ENCODE measurements around the gene PTPRH.

The PTPRH gene

GRCh38 chr19:55241935-55242464, 32.7 kb upstream of the PTPRH start:
- Histone ChIP-seq H3K9ac (ENCODE audit: low read depth, low read length) (no peak overlapping the region), H3K9me3 (ENCODE audit: insufficient read depth, low read depth, low read length) (no peaks in the 10 kb centered on the region), H3K27me3 (ENCODE audit: insufficient read depth, low read length) (no peaks in the 10 kb centered on the region), H3K4me1 (ENCODE audit: insufficient read depth, low read length) (no peaks in the 10 kb centered on the region), H3K36me3 (ENCODE audit: insufficient read depth, low read depth, low read length) (peaks cover 92% of the 10 kb centered on the region), H3K4me3 (ENCODE audit: low read length) (no peak overlapping the region), H3K27ac (ENCODE audit: low read length) (no peak overlapping the region)

- H3K9me3 ChIP-seq (ENCODE audit: insufficient read depth, low read depth, low read length): no peaks in the 10 kb centered on the region
- no peak overlapping the region for H3K27ac ChIP-seq (ENCODE audit: low read length)
- no peaks in the 10 kb centered on the region for H3K27me3 ChIP-seq (ENCODE audit: insufficient read depth, low read length)
- no peak overlapping the region for H3K9ac ChIP-seq (ENCODE audit: low read depth, low read length)
- no peak overlapping the region for H3K4me3 ChIP-seq (ENCODE audit: low read length)
- H3K36me3 ChIP-seq (ENCODE audit: insufficient read depth, low read depth, low read length): peaks cover 92% of the 10 kb centered on the region
- no peaks in the 10 kb centered on the region for H3K4me1 ChIP-seq (ENCODE audit: insufficient read depth, low read length)
These were observed 32.0 kb upstream of the PTPRH start for GRCh38 chr19:55241143-55241934.

GRCh38 chr19:55240713-55241020, 31.4 kb upstream of the PTPRH start:
- Histone ChIP-seq H3K4me1 (ENCODE audit: insufficient read depth, low read length) (no peaks in the 10 kb centered on the region), H3K9ac (ENCODE audit: low read depth, low read length) (no peak overlapping the region), H3K27ac (ENCODE audit: low read length) (no peak overlapping the region), H3K4me3 (ENCODE audit: low read length) (no peak overlapping the region), H3K27me3 (ENCODE audit: insufficient read depth, low read length) (no peaks in the 10 kb centered on the region), H3K36me3 (ENCODE audit: insufficient read depth, low read depth, low read length) (peaks cover 92% of the 10 kb centered on the region), H3K9me3 (ENCODE audit: insufficient read depth, low read depth, low read length) (no peaks in the 10 kb centered on the region)

- H3K4me1 ChIP-seq (ENCODE audit: insufficient read depth, low read length): no peaks in the 10 kb centered on the region
- H3K36me3 ChIP-seq (ENCODE audit: insufficient read depth, low read depth, low read length): peaks cover 91% of the 10 kb centered on the region
- no peaks in the 10 kb centered on the region for H3K27me3 ChIP-seq (ENCODE audit: insufficient read depth, low read length)
- no peak overlapping the region for H3K4me3 ChIP-seq (ENCODE audit: low read length)
- no peaks in the 10 kb centered on the region for H3K9me3 ChIP-seq (ENCODE audit: insufficient read depth, low read depth, low read length)
- H3K9ac ChIP-seq (ENCODE audit: low read depth, low read length): no peak overlapping the region
- no peak overlapping the region for H3K27ac ChIP-seq (ENCODE audit: low read length)
These were observed 29.7 kb upstream of the PTPRH start for GRCh38 chr19:55239004-55239403.

GRCh38 chr19:55238030-55238429, 28.7 kb upstream of the PTPRH start:
- no peak overlapping the region for H3K4me3 ChIP-seq (ENCODE audit: low read length)
- peaks cover 89% of the 10 kb centered on the region for H3K36me3 ChIP-seq (ENCODE audit: insufficient read depth, low read depth, low read length)
- H3K9me3 ChIP-seq (ENCODE audit: insufficient read depth, low read depth, low read length): no peaks in the 10 kb centered on the region
- H3K9ac ChIP-seq (ENCODE audit: low read depth, low read length): no peak overlapping the region
- no peaks in the 10 kb centered on the region for H3K27me3 ChIP-seq (ENCODE audit: insufficient read depth, low read length)
- no peak overlapping the region for H3K27ac ChIP-seq (ENCODE audit: low read length)
- H3K4me1 ChIP-seq (ENCODE audit: insufficient read depth, low read length): no peaks in the 10 kb centered on the region

- Histone ChIP-seq H3K4me3 (ENCODE audit: low read length) (no peak overlapping the region), H3K4me1 (ENCODE audit: insufficient read depth, low read length) (no peaks in the 10 kb centered on the region), H3K36me3 (ENCODE audit: insufficient read depth, low read depth, low read length) (peaks cover 66% of the 10 kb centered on the region), H3K9ac (ENCODE audit: low read depth, low read length) (no peak overlapping the region), H3K27me3 (ENCODE audit: insufficient read depth, low read length) (no peaks in the 10 kb centered on the region), H3K27ac (ENCODE audit: low read length) (no peak overlapping the region), H3K9me3 (ENCODE audit: insufficient read depth, low read depth, low read length) (no peaks in the 10 kb centered on the region)
These were observed 23.7 kb upstream of the PTPRH start for GRCh38 chr19:55232986-55233385.

- no peak overlapping the region for H3K9ac ChIP-seq (ENCODE audit: low read depth, low read length)
- H3K4me1 ChIP-seq (ENCODE audit: insufficient read depth, low read length): no peaks in the 10 kb centered on the region
- no peak overlapping the region for H3K27ac ChIP-seq (ENCODE audit: low read length)
- no peaks in the 10 kb centered on the region for H3K27me3 ChIP-seq (ENCODE audit: insufficient read depth, low read length)
- peaks cover 58% of the 10 kb centered on the region for H3K36me3 ChIP-seq (ENCODE audit: insufficient read depth, low read depth, low read length)
- H3K4me3 ChIP-seq (ENCODE audit: low read length): no peak overlapping the region
- H3K9me3 ChIP-seq (ENCODE audit: insufficient read depth, low read depth, low read length): no peaks in the 10 kb centered on the region
These were observed 22.9 kb upstream of the PTPRH start for GRCh38 chr19:55232286-55232602.

GRCh38 chr19:55231391-55232285, 22.3 kb upstream of the PTPRH start:
- H3K36me3 ChIP-seq (ENCODE audit: insufficient read depth, low read depth, low read length): peaks cover 52% of the 10 kb centered on the region
- no peaks in the 10 kb centered on the region for H3K4me1 ChIP-seq (ENCODE audit: insufficient read depth, low read length)
- H3K9me3 ChIP-seq (ENCODE audit: insufficient read depth, low read depth, low read length): no peaks in the 10 kb centered on the region
- no peak overlapping the region for H3K9ac ChIP-seq (ENCODE audit: low read depth, low read length)
- H3K27ac ChIP-seq (ENCODE audit: low read length): no peak overlapping the region
- no peak overlapping the region for H3K4me3 ChIP-seq (ENCODE audit: low read length)
- no peaks in the 10 kb centered on the region for H3K27me3 ChIP-seq (ENCODE audit: insufficient read depth, low read length)

- Histone ChIP-seq H3K36me3 (ENCODE audit: insufficient read depth, low read depth, low read length) (peaks cover 44% of the 10 kb centered on the region), H3K9me3 (ENCODE audit: insufficient read depth, low read depth, low read length) (no peaks in the 10 kb centered on the region), H3K4me3 (ENCODE audit: low read length) (no peak overlapping the region), H3K27me3 (ENCODE audit: insufficient read depth, low read length) (no peaks in the 10 kb centered on the region), H3K9ac (ENCODE audit: low read depth, low read length) (no peak overlapping the region), H3K27ac (ENCODE audit: low read length) (no peak overlapping the region), H3K4me1 (ENCODE audit: insufficient read depth, low read length) (no peaks in the 10 kb centered on the region)
These were observed 21.5 kb upstream of the PTPRH start for GRCh38 chr19:55230780-55231179.

GRCh38 chr19:55230329-55230728, 21.0 kb upstream of the PTPRH start:
- no peak overlapping the region for H3K4me3 ChIP-seq (ENCODE audit: low read length)
- no peak overlapping the region for H3K9ac ChIP-seq (ENCODE audit: low read depth, low read length)
- H3K4me1 ChIP-seq (ENCODE audit: insufficient read depth, low read length): no peaks in the 10 kb centered on the region
- H3K27me3 ChIP-seq (ENCODE audit: insufficient read depth, low read length): no peaks in the 10 kb centered on the region
- no peak overlapping the region for H3K27ac ChIP-seq (ENCODE audit: low read length)
- peaks cover 42% of the 10 kb centered on the region for H3K36me3 ChIP-seq (ENCODE audit: insufficient read depth, low read depth, low read length)
- no peaks in the 10 kb centered on the region for H3K9me3 ChIP-seq (ENCODE audit: insufficient read depth, low read depth, low read length)

- Histone ChIP-seq H3K4me3 (ENCODE audit: low read length) (no peak overlapping the region), H3K27ac (ENCODE audit: low read length) (no peak overlapping the region), H3K9ac (ENCODE audit: low read depth, low read length) (no peak overlapping the region), H3K36me3 (ENCODE audit: insufficient read depth, low read depth, low read length) (peaks cover 37% of the 10 kb centered on the region), H3K4me1 (ENCODE audit: insufficient read depth, low read length) (no peaks in the 10 kb centered on the region), H3K9me3 (ENCODE audit: insufficient read depth, low read depth, low read length) (no peaks in the 10 kb centered on the region), H3K27me3 (ENCODE audit: insufficient read depth, low read length) (no peaks in the 10 kb centered on the region)
These were observed 20.5 kb upstream of the PTPRH start for GRCh38 chr19:55229789-55230182.

Measured in iPS-20b (cell line).